ENCODE measurements around the gene NRBF2.

NRBF2 gene

GRCh38 chr10:63103971-63104409 is 29.1 kb upstream of the NRBF2 start:
- DNase-seq (ENCODE audit: insufficient read length, low spot score) (no peak), FAIRE-seq (no peak)
- TF ChIP-seq PAX5 (IDR thresholded peaks at IDR 0.05; ENCODE audit: insufficient read depth, low read length, severe bottlenecking) (no peak), SPI1 (IDR thresholded peaks at IDR 0.05; ENCODE audit: low read depth, low read length) (peak; percentile 54)

GRCh38 chr10:63105225-63106110 is 27.7 kb upstream of the NRBF2 start:
- no peak for DNase-seq (ENCODE audit: insufficient read length, low spot score)
- no peak for FAIRE-seq
- TF ChIP-seq TAF1 (IDR thresholded peaks at IDR 0.05; ENCODE audit: low read depth, low read length) (no peak), PAX5 (IDR thresholded peaks at IDR 0.05; ENCODE audit: insufficient read depth, low read length, severe bottlenecking) (no peak), SPI1 (IDR thresholded peaks at IDR 0.05; ENCODE audit: low read depth, low read length) (no peak), POLR2A (IDR thresholded peaks at IDR 0.05; ENCODE audit: low read depth, low read length) (no peak), POLR2AphosphoS5 (IDR thresholded peaks at IDR 0.05; ENCODE audit: low read depth, low read length) (no peak), POU2F2 (IDR thresholded peaks at IDR 0.05; ENCODE audit: low read depth, low read length) (no peak)

- no peak for FAIRE-seq
- no peak for DNase-seq (ENCODE audit: insufficient read length, low spot score)
- TF ChIP-seq POLR2A (IDR thresholded peaks at IDR 0.05; ENCODE audit: low read depth, low read length) (no peak), SPI1 (IDR thresholded peaks at IDR 0.05; ENCODE audit: low read depth, low read length) (no peak), POU2F2 (IDR thresholded peaks at IDR 0.05; ENCODE audit: low read depth, low read length) (no peak), POLR2AphosphoS5 (IDR thresholded peaks at IDR 0.05; ENCODE audit: low read depth, low read length) (no peak), TAF1 (IDR thresholded peaks at IDR 0.05; ENCODE audit: low read depth, low read length) (no peak), PAX5 (IDR thresholded peaks at IDR 0.05; ENCODE audit: insufficient read depth, low read length, severe bottlenecking) (no peak)
Observed at GRCh38 chr10:63106111-63106755, 26.9 kb upstream of the NRBF2 start.

GRCh38 chr10:63107943-63108437 is 25.1 kb upstream of the NRBF2 start:
- TF ChIP-seq POU2F2 (IDR thresholded peaks at IDR 0.05; ENCODE audit: low read depth, low read length) (no peak), SPI1 (IDR thresholded peaks at IDR 0.05; ENCODE audit: low read depth, low read length) (no peak), PAX5 (IDR thresholded peaks at IDR 0.05; ENCODE audit: insufficient read depth, low read length, severe bottlenecking) (no peak), POLR2AphosphoS5 (IDR thresholded peaks at IDR 0.05; ENCODE audit: low read depth, low read length) (no peak), POLR2A (IDR thresholded peaks at IDR 0.05; ENCODE audit: low read depth, low read length) (no peak), TAF1 (IDR thresholded peaks at IDR 0.05; ENCODE audit: low read depth, low read length) (no peak)
- DNase-seq (ENCODE audit: insufficient read length, low spot score) (no peak), FAIRE-seq (no peak)

DNA sequence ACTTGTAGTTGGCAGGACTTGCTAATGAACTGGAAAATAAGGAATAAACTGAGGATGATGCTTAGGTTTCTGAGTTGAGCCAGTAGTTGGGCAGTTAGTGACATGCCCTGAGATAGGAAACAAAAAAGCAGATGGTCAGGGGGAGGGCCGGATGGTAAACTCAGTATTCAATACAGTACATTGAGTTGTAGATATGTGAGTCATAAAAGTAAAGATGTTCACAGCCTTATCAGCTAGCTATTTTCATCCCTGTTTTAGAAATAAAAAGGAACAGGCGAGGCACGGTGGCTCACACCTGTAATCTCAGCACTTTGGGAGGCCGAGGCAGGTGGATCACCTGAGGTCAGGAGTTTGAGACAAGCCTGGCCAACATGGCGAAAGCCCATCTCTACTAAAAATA is 22.2 kb upstream of the NRBF2 start:
- DNase-seq (ENCODE audit: insufficient read length, low spot score) (no peak), FAIRE-seq (no peak)
- TF ChIP-seq POLR2AphosphoS5 (IDR thresholded peaks at IDR 0.05; ENCODE audit: low read depth, low read length), result no peak
- TF ChIP-seq POU2F2 (IDR thresholded peaks at IDR 0.05; ENCODE audit: low read depth, low read length), result no peak
- no peak for TF ChIP-seq PAX5 (IDR thresholded peaks at IDR 0.05; ENCODE audit: insufficient read depth, low read length, severe bottlenecking)
- no peak for TF ChIP-seq SPI1 (IDR thresholded peaks at IDR 0.05; ENCODE audit: low read depth, low read length)
- no peak for TF ChIP-seq POLR2A (IDR thresholded peaks at IDR 0.05; ENCODE audit: low read depth, low read length)
- no peak for TF ChIP-seq TAF1 (IDR thresholded peaks at IDR 0.05; ENCODE audit: low read depth, low read length)

DNA sequence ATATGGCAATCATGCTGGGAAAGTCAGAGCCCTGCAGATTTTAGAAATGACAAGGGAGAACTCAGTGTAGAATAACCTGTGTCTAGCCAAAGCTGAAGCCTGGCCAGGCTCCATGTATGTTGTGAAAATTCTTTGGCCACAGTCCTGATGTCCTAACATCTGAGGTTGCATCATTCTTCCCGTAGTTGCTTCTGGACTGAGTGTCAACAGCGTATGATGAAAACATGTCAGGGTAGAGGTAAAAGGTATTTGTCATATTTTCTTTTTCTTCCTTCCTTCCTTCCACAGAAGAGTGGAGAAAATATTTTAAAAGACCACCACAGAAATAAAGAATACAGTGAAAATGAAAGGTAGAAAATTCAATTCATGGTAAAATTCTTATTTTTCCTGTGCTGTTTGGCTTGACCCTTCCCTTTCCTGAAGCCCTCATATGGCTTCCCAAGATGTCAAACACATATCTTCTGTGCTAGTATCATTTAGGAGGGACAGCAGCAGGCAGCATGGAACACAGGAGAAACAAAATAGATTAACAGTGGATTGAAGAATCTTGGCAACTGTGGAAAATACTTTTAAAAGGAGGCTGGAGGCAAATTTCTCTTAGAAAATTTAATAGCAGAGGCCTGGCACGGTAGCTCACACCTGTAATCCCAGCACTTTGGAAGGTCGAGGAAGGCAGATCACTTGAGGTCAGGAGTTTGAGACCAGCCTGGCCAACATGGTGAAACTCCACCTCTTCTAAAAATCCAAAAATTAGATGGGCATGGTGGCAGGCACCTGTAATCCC is 18.9 kb upstream of the NRBF2 start:
- DNase-seq (ENCODE audit: insufficient read length, low spot score) (no peak), FAIRE-seq (no peak)
- no peak for TF ChIP-seq TAF1 (IDR thresholded peaks at IDR 0.05; ENCODE audit: low read depth, low read length)
- TF ChIP-seq POLR2AphosphoS5 (IDR thresholded peaks at IDR 0.05; ENCODE audit: low read depth, low read length), result no peak
- no peak for TF ChIP-seq POU2F2 (IDR thresholded peaks at IDR 0.05; ENCODE audit: low read depth, low read length)
- no peak for TF ChIP-seq PAX5 (IDR thresholded peaks at IDR 0.05; ENCODE audit: insufficient read depth, low read length, severe bottlenecking)
- TF ChIP-seq SPI1 (IDR thresholded peaks at IDR 0.05; ENCODE audit: low read depth, low read length), result no peak
- no peak for TF ChIP-seq POLR2A (IDR thresholded peaks at IDR 0.05; ENCODE audit: low read depth, low read length)

DNA sequence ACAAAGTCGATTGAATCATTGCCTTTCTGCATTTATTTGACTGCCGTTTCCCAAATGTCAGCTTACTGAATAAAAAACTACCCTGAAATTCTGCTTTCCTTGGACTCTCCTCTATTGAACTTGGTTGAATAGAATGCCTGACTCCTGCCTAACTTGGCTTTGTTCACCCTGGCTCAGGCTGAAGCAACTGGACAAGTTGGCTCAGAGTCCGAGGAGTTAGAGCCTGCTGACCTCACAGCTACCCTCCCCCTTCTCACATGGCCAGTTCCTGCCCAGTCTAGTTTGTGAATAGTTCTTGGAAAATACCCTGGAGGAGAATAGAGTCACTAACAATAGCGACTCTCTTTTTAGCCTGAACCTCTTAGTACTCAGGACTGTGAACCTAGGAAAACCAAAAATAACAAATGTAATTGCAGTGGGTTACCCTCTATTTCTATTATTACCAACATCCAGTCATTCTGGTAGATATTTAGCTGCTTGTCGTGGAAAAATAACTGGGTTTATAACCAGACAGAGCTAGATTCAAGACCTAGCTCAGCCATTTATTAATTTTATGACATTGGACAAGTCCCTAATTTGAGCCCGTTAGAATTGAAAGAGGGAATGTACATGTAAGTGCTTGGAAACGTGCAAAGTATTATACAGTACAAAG is 17.3 kb upstream of the NRBF2 start:
- no peak for FAIRE-seq

DNA sequence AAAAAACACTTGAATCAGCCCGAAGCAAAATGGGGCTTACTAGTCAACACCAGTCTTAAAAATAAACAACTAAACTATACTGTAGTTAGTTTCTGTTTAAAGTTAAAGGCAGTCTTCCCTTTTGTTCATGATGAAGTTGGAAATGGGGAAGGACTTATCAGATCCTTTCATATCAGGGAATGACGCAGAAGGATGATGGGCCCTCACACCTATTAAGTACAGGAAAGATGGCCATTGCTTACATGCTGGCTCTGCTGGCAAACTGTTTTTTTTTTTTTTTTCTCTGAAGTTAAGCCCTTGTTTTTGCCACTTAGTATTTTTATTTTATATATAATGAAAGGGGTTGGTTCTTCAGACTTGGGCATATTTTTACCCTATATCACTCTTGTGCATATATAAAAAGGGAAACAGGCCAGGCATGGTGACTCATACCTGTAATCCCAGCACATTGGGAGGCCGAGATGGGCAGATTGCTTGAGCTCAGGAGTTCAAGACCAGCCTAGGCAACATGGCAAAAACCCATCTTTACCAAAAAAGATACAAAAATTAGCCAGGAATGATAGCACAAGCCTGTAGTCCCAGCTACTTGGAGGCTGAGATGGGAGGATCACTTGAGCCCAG is 16.6 kb upstream of the NRBF2 start:
- FAIRE-seq (no peak), DNase-seq (ENCODE audit: insufficient read length, low spot score) (no peak)
- TF ChIP-seq POLR2AphosphoS5 (IDR thresholded peaks at IDR 0.05; ENCODE audit: low read depth, low read length) (no peak), POU2F2 (IDR thresholded peaks at IDR 0.05; ENCODE audit: low read depth, low read length) (no peak), PAX5 (IDR thresholded peaks at IDR 0.05; ENCODE audit: insufficient read depth, low read length, severe bottlenecking) (no peak), POLR2A (IDR thresholded peaks at IDR 0.05; ENCODE audit: low read depth, low read length) (no peak), TAF1 (IDR thresholded peaks at IDR 0.05; ENCODE audit: low read depth, low read length) (no peak), SPI1 (IDR thresholded peaks at IDR 0.05; ENCODE audit: low read depth, low read length) (no peak)

More for the DNA sequence above, 17.3 kb upstream of the NRBF2 start:
- TF ChIP-seq PAX5 (IDR thresholded peaks at IDR 0.05; ENCODE audit: insufficient read depth, low read length, severe bottlenecking) (no peak), SPI1 (IDR thresholded peaks at IDR 0.05; ENCODE audit: low read depth, low read length) (no peak), POLR2AphosphoS5 (IDR thresholded peaks at IDR 0.05; ENCODE audit: low read depth, low read length) (no peak), POLR2A (IDR thresholded peaks at IDR 0.05; ENCODE audit: low read depth, low read length) (no peak), POU2F2 (IDR thresholded peaks at IDR 0.05; ENCODE audit: low read depth, low read length) (no peak), TAF1 (IDR thresholded peaks at IDR 0.05; ENCODE audit: low read depth, low read length) (no peak)
- DNase-seq (ENCODE audit: insufficient read length, low spot score), result no peak
